Activated gamma-delta T cell treated with anti-CD3 and anti-CD28 coated beads, Interleukin-2, amount 50 U/mL, for 16 hours (primary cell): ENCODE results near the gene DYNLT4.
A peak's percentile ranks its signal among the peaks of the same experiment; 100 is the strongest.
"Not testable (repeated sequence)": the region's sequence is repeated elsewhere in the genome, so short reads cannot be mapped to it uniquely, and the experiment has no call there.

Experiments used
- DNase-seq: peaks from one replicate; pipeline ENCODE4 v3.0.0-alpha.2; 2020; ENCODE audit warnings: low read depth

The DYNLT4 gene

GRCh38 chr1:44806704-44807363 is at the start of gene DYNLT4:
Gene DYNLT4, minus strand, starts transcription at chr1:44807351. Its CDS starts 683 bp downstream, at chr1:44806668.
- DNase-seq, result no peak

GRCh38 chr1:44855742-44856141 is 48.6 kb upstream of the DYNLT4 start:
- DNase-seq, result no peak

- DNase-seq, result no peak
Measured at GRCh38 chr1:44854970-44855369, 47.8 kb upstream of the DYNLT4 start.

- no peak for DNase-seq
Measured at GRCh38 chr1:44853201-44853600, 46.0 kb upstream of the DYNLT4 start.

- no peak for DNase-seq
Measured at GRCh38 chr1:44851308-44851707, 44.2 kb upstream of the DYNLT4 start.

GRCh38 chr1:44849575-44850132 is 42.5 kb upstream of the DYNLT4 start:
- DNase-seq, result no peak

GRCh38 chr1:44848456-44849181 is 41.5 kb upstream of the DYNLT4 start:
- DNase-seq, result no peak

- DNase-seq, result no peak
Measured at GRCh38 chr1:44847845-44848244, 40.7 kb upstream of the DYNLT4 start.

- no peak for DNase-seq
Measured at GRCh38 chr1:44846985-44847384, 39.8 kb upstream of the DYNLT4 start.

GRCh38 chr1:44842862-44843655 is 35.9 kb upstream of the DYNLT4 start, which contains the start of gene PTCH2:
Gene PTCH2, minus strand, starts transcription at chr1:44843253. Its CDS starts 321 bp downstream, at chr1:44842932.
- no peak for DNase-seq

GRCh38 chr1:44842486-44842861 is 35.3 kb upstream of the DYNLT4 start:
- no peak for DNase-seq

- DNase-seq, result no peak
Measured at GRCh38 chr1:44839576-44839975, 32.4 kb upstream of the DYNLT4 start.

GRCh38 chr1:44838294-44838693 is 31.1 kb upstream of the DYNLT4 start:
- not testable (repeated sequence) for DNase-seq

GRCh38 chr1:44835738-44836675 is 28.9 kb upstream of the DYNLT4 start:
- DNase-seq, result peak; percentile 77

GRCh38 chr1:44834328-44834727 is 27.2 kb upstream of the DYNLT4 start:
- DNase-seq, result no peak

- DNase-seq, result no peak
Measured at GRCh38 chr1:44832056-44832705, 25.0 kb upstream of the DYNLT4 start.

GRCh38 chr1:44831516-44831915 is 24.4 kb upstream of the DYNLT4 start:
- DNase-seq, result no peak

- DNase-seq, result no peak
Measured at GRCh38 chr1:44830900-44831304, 23.8 kb upstream of the DYNLT4 start.

- DNase-seq, result no peak
Measured at GRCh38 chr1:44829506-44830384, 22.6 kb upstream of the DYNLT4 start.
